Ramos (cell line): ENCODE measurements around the gene CCDC50.

Source experiments
- in situ Hi-C: fragments of 300-500 bp; cut with MboI; formaldehyde crosslinking; loops from one replicate; pipeline ENCODE4 v1.14.3; 2022; ENCODE audit warnings: low sequenced_read_pairs; ENCODE audit not compliant: unreplicated experiment

Gene CCDC50

GRCh38 chr3:191373327-191373726 lies 44.1 kb downstream of the CCDC50 start:
- in situ Hi-C loops: no loop called here

- in situ Hi-C loops: no loop called here
Measured at GRCh38 chr3:191376516-191377141, 47.4 kb downstream of the CCDC50 start.

GRCh38 chr3:191378142-191378812 lies 49.1 kb downstream of the CCDC50 start:
- in situ Hi-C loops: no loop called here

GRCh38 chr3:191379446-191379845 lies 50.3 kb downstream of the CCDC50 start:
- in situ Hi-C loops: no loop called here

GRCh38 chr3:191380001-191380400 lies 50.8 kb downstream of the CCDC50 start:
- in situ Hi-C loops: no loop called here

- in situ Hi-C loops: no loop called here
Measured at GRCh38 chr3:191381303-191381702, 52.1 kb downstream of the CCDC50 start.

- in situ Hi-C loops: no loop called here
Measured at GRCh38 chr3:191382661-191383060, 53.5 kb downstream of the CCDC50 start.

- in situ Hi-C loops: no loop called here
Measured at GRCh38 chr3:191383124-191383523, 53.9 kb downstream of the CCDC50 start.

GRCh38 chr3:191385101-191385500 lies 55.9 kb downstream of the CCDC50 start:
- in situ Hi-C loops: no loop called here

GRCh38 chr3:191387441-191388077 lies 58.4 kb downstream of the CCDC50 start:
- in situ Hi-C loops: no loop called here

GRCh38 chr3:191388823-191389222 lies 59.6 kb downstream of the CCDC50 start:
- in situ Hi-C loops: no loop called here

GRCh38 chr3:191390580-191390979 lies 61.4 kb downstream of the CCDC50 start:
- in situ Hi-C loops: no loop called here

- in situ Hi-C loops: no loop called here
Measured at GRCh38 chr3:191391861-191392808, 62.9 kb downstream of the CCDC50 start.

- in situ Hi-C loops: no loop called here
Measured at GRCh38 chr3:191393146-191393545, 64.0 kb downstream of the CCDC50 start.

- in situ Hi-C loops: no loop called here
Measured at GRCh38 chr3:191397771-191398170, 68.6 kb downstream of the CCDC50 start.

GRCh38 chr3:191398607-191399006 lies 69.4 kb downstream of the CCDC50 start:
- in situ Hi-C loops: no loop called here

GRCh38 chr3:191399918-191400317 lies 70.7 kb downstream of the CCDC50 start:
- in situ Hi-C loops: no loop called here

GRCh38 chr3:191401775-191402357 lies 72.7 kb downstream of the CCDC50 start:
- in situ Hi-C loops: no loop called here

- in situ Hi-C loops: no loop called here
Measured at GRCh38 chr3:191409791-191410359, 80.7 kb downstream of the CCDC50 start.

GRCh38 chr3:191412759-191413158 lies 83.6 kb downstream of the CCDC50 start:
- in situ Hi-C loops: no loop called here
